ENCODE results near the gene LMF1.

DNA sequence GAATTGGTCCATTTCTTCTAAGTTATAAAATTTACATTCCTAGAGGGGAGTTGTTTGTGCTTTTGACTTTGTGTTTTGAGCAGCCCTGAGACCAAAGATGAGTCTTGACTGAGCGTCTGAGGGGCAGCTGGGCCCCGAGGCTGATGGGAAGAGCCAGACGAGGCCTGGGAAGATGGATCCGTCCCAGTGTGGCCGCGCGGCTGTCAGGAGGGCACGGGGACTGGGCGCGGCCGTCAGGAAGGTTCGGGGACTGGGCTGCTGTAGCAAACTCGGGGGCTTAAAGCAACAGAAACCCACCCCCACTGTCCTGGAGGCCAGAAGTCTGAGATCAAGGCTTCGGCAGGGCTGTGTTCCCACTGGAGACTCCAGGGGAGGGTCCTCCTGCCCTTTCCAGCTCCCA is 132.0 kb downstream of the LMF1 start:
- TF ChIP-seq CTCF (IDR thresholded peaks at IDR 0.05), result no peak
- no peak for TF ChIP-seq ZFX (IDR thresholded peaks at IDR 0.05; ENCODE audit: borderline replicate concordance)
